ENCODE data around the gene EIF1. TPM values are rescaled to one million over a fixed set of nuclear protein-coding genes. Genes with fewer than 3 reads are reported as not detected.

Gene EIF1
- total and polyA plus RNA-seq, 4 donors, result 372 to 801 (median 654) TPM

- Histone ChIP-seq H3K36me3 (ENCODE audit: control insufficient read depth in 1 of 2, insufficient read depth in 2 of 2, low read length in 1 of 2) (no peaks in the 10 kb centered on the region), H3K4me3 (ENCODE audit: low read length in 2 of 2) (no peak overlapping the region), H3K9me3 (ENCODE audit: control insufficient read depth, low read length) (no peaks in the 10 kb centered on the region), H3K27me3 (ENCODE audit: control insufficient read depth in 1 of 2, insufficient read depth in 2 of 2, low read length in 1 of 2) (no peaks in the 10 kb centered on the region), H3K27ac (ENCODE audit: low read depth in 1 of 2, low read length in 2 of 2) (no peak overlapping the region), H3K4me1 (ENCODE audit: control insufficient read depth in 1 of 2, insufficient read depth in 2 of 2, low read length in 2 of 2) (no peaks in the 10 kb centered on the region)
- 71 to 77% methylated on average over 11 to 12 of the region's 12 CpGs for WGBS, 2 donors
- intact Hi-C loops (cut with DNase I), result no loop called here
- DNase-seq, result no peak
- no peak for ATAC-seq (ENCODE audit: low FRiP score)
Observed at GRCh38 chr17:41723801-41724475, 35.3 kb downstream of the EIF1 start.

- no peaks in the 10 kb centered on the region for H3K9me3 ChIP-seq (ENCODE audit: control insufficient read depth, low read length)
- WGBS, 2 donors, result 73 to 75% methylated on average over 16 to 17 of the region's 17 CpGs
- ATAC-seq (ENCODE audit: low FRiP score) (no peak), DNase-seq (no peak)
- no peaks in the 10 kb centered on the region for H3K36me3 ChIP-seq (ENCODE audit: control insufficient read depth in 1 of 2, insufficient read depth in 2 of 2, low read length in 1 of 2)
- no peaks in the 10 kb centered on the region for H3K27me3 ChIP-seq (ENCODE audit: control insufficient read depth in 1 of 2, insufficient read depth in 2 of 2, low read length in 1 of 2)
- no peaks in the 10 kb centered on the region for H3K4me1 ChIP-seq (ENCODE audit: control insufficient read depth in 1 of 2, insufficient read depth in 2 of 2, low read length in 2 of 2)
- intact Hi-C loops (cut with DNase I), result no loop called here
- H3K4me3 ChIP-seq (ENCODE audit: low read length in 2 of 2), result no peak overlapping the region
- H3K27ac ChIP-seq (ENCODE audit: low read depth in 1 of 2, low read length in 2 of 2), result no peak overlapping the region
Observed at GRCh38 chr17:41724476-41725050, 35.9 kb downstream of the EIF1 start.

- Histone ChIP-seq H3K36me3 (ENCODE audit: control insufficient read depth in 1 of 2, insufficient read depth in 2 of 2, low read length in 1 of 2) (no peaks in the 10 kb centered on the region), H3K27me3 (ENCODE audit: control insufficient read depth in 1 of 2, insufficient read depth in 2 of 2, low read length in 1 of 2) (no peaks in the 10 kb centered on the region), H3K9me3 (ENCODE audit: control insufficient read depth, low read length) (no peaks in the 10 kb centered on the region), H3K4me1 (ENCODE audit: control insufficient read depth in 1 of 2, insufficient read depth in 2 of 2, low read length in 2 of 2) (no peaks in the 10 kb centered on the region), H3K27ac (ENCODE audit: low read depth in 1 of 2, low read length in 2 of 2) (no peak overlapping the region), H3K4me3 (ENCODE audit: low read length in 2 of 2) (no peak overlapping the region)
- ATAC-seq (ENCODE audit: low FRiP score) (no peak), DNase-seq (no peak)
- intact Hi-C loops (cut with DNase I), result no loop called here
- WGBS, 2 donors, result 88 to 89% methylated on average over 5 of the region's 5 CpGs
Observed at GRCh38 chr17:41725134-41725533, 36.4 kb downstream of the EIF1 start.

GRCh38 chr17:41728056-41728455 lies 39.4 kb downstream of the EIF1 start:
- H3K27me3 ChIP-seq (ENCODE audit: control insufficient read depth in 1 of 2, insufficient read depth in 2 of 2, low read length in 1 of 2), result no peaks in the 10 kb centered on the region
- no peak for ATAC-seq (ENCODE audit: low FRiP score)
- no peak for DNase-seq
- no peaks in the 10 kb centered on the region for H3K4me1 ChIP-seq (ENCODE audit: control insufficient read depth in 1 of 2, insufficient read depth in 2 of 2, low read length in 2 of 2)
- intact Hi-C loops (cut with DNase I), result no loop called here
- no peak overlapping the region for H3K4me3 ChIP-seq (ENCODE audit: low read length in 2 of 2)
- 77 to 78% methylated on average over 12 of the region's 12 CpGs for WGBS, 2 donors
- no peaks in the 10 kb centered on the region for H3K9me3 ChIP-seq (ENCODE audit: control insufficient read depth, low read length)
- no peaks in the 10 kb centered on the region for H3K36me3 ChIP-seq (ENCODE audit: control insufficient read depth in 1 of 2, insufficient read depth in 2 of 2, low read length in 1 of 2)
- H3K27ac ChIP-seq (ENCODE audit: low read depth in 1 of 2, low read length in 2 of 2), result no peak overlapping the region

- Histone ChIP-seq H3K4me3 (ENCODE audit: low read length in 2 of 2) (no peak overlapping the region), H3K4me1 (ENCODE audit: control insufficient read depth in 1 of 2, insufficient read depth in 2 of 2, low read length in 2 of 2) (no peaks in the 10 kb centered on the region), H3K27me3 (ENCODE audit: control insufficient read depth in 1 of 2, insufficient read depth in 2 of 2, low read length in 1 of 2) (peaks cover 0 to 3% of the 10 kb centered on the region in 2 donors), H3K27ac (ENCODE audit: low read depth in 1 of 2, low read length in 2 of 2) (no peak overlapping the region), H3K9me3 (ENCODE audit: control insufficient read depth, low read length) (no peaks in the 10 kb centered on the region), H3K36me3 (ENCODE audit: control insufficient read depth in 1 of 2, insufficient read depth in 2 of 2, low read length in 1 of 2) (no peaks in the 10 kb centered on the region)
- ATAC-seq (ENCODE audit: low FRiP score) (no peak), DNase-seq (no peak)
- 43 to 50% methylated on average over 4 of the region's 4 CpGs for WGBS, 2 donors
- intact Hi-C loops (cut with DNase I), result no loop called here
Observed at GRCh38 chr17:41730479-41730878, 41.8 kb downstream of the EIF1 start.

- peaks cover 0 to 3% of the 10 kb centered on the region in 2 donors for H3K27me3 ChIP-seq (ENCODE audit: control insufficient read depth in 1 of 2, insufficient read depth in 2 of 2, low read length in 1 of 2)
- WGBS, 2 donors, result 41 to 43% methylated on average over 3 of the region's 3 CpGs
- no peaks in the 10 kb centered on the region for H3K9me3 ChIP-seq (ENCODE audit: control insufficient read depth, low read length)
- DNase-seq (no peak), ATAC-seq (ENCODE audit: low FRiP score) (no peak)
- no peaks in the 10 kb centered on the region for H3K36me3 ChIP-seq (ENCODE audit: control insufficient read depth in 1 of 2, insufficient read depth in 2 of 2, low read length in 1 of 2)
- no peak overlapping the region for H3K4me3 ChIP-seq (ENCODE audit: low read length in 2 of 2)
- H3K4me1 ChIP-seq (ENCODE audit: control insufficient read depth in 1 of 2, insufficient read depth in 2 of 2, low read length in 2 of 2), result no peaks in the 10 kb centered on the region
- intact Hi-C loops (cut with DNase I), result no loop called here
- no peak overlapping the region for H3K27ac ChIP-seq (ENCODE audit: low read depth in 1 of 2, low read length in 2 of 2)
Observed at GRCh38 chr17:41731836-41732235, 43.2 kb downstream of the EIF1 start.

GRCh38 chr17:41733348-41734138 lies 44.9 kb downstream of the EIF1 start:
- Histone ChIP-seq H3K4me1 (ENCODE audit: control insufficient read depth in 1 of 2, insufficient read depth in 2 of 2, low read length in 2 of 2) (no peaks in the 10 kb centered on the region), H3K4me3 (ENCODE audit: low read length in 2 of 2) (no peak overlapping the region), H3K27ac (ENCODE audit: low read depth in 1 of 2, low read length in 2 of 2) (no peak overlapping the region), H3K9me3 (ENCODE audit: control insufficient read depth, low read length) (no peaks in the 10 kb centered on the region), H3K36me3 (ENCODE audit: control insufficient read depth in 1 of 2, insufficient read depth in 2 of 2, low read length in 1 of 2) (no peaks in the 10 kb centered on the region), H3K27me3 (ENCODE audit: control insufficient read depth in 1 of 2, insufficient read depth in 2 of 2, low read length in 1 of 2) (peaks cover 0 to 3% of the 10 kb centered on the region in 2 donors)
- ATAC-seq (ENCODE audit: low FRiP score), result no peak
- intact Hi-C loops (cut with DNase I), result no loop called here
- WGBS, 2 donors, result 8 to 10% methylated on average over 36 to 40 of the region's 40 CpGs
- no peak for DNase-seq

- intact Hi-C loops (cut with DNase I), result no loop called here
- H3K27me3 ChIP-seq (ENCODE audit: control insufficient read depth in 1 of 2, insufficient read depth in 2 of 2, low read length in 1 of 2), result peaks cover 0 to 3% of the 10 kb centered on the region in 2 donors
- no peaks in the 10 kb centered on the region for H3K36me3 ChIP-seq (ENCODE audit: control insufficient read depth in 1 of 2, insufficient read depth in 2 of 2, low read length in 1 of 2)
- no peak within 1 kb of the TSS for H3K27ac ChIP-seq (ENCODE audit: low read depth in 1 of 2, low read length in 2 of 2)
- H3K9me3 ChIP-seq (ENCODE audit: control insufficient read depth, low read length), result no peaks in the 10 kb centered on the region
- peak within 1 kb of the TSS; percentile 5 to 34 for H3K4me3 ChIP-seq (ENCODE audit: low read length in 2 of 2)
- no peaks in the 10 kb centered on the region for H3K4me1 ChIP-seq (ENCODE audit: control insufficient read depth in 1 of 2, insufficient read depth in 2 of 2, low read length in 2 of 2)
- ATAC-seq (ENCODE audit: low FRiP score), result peak; percentile 8
- DNase-seq, result peak in 1 of 2 donors; percentile 83
- WGBS, 2 donors, result 0 to 1% methylated on average over 77 of the region's 77 CpGs
Observed at GRCh38 chr17:41734139-41734948, 45.7 kb downstream of the EIF1 start, which contains the start of gene HAP1. HAP1 (minus strand) TSS chr17:41734643; CDS start chr17:41734634, 9 bp downstream.

All from aorta (tissue), 5 donors.